A549 treated with CORT108297 at 1 μM for 4 hours (cell line): ENCODE results near the gene AGMAT. TPM values are rescaled to one million over a fixed set of nuclear protein-coding genes. Genes with fewer than 3 reads are reported as not detected.

Experiments used
- total RNA-seq: library from RNA; stranded (reverse); fragments of 200-300 nt; extraction: Qiagen RNA extraction; gene quantifications from 5 replicates; pipeline ENCODE4 v1.2.3, GENCODE V29; 2022

AGMAT gene, protein sequence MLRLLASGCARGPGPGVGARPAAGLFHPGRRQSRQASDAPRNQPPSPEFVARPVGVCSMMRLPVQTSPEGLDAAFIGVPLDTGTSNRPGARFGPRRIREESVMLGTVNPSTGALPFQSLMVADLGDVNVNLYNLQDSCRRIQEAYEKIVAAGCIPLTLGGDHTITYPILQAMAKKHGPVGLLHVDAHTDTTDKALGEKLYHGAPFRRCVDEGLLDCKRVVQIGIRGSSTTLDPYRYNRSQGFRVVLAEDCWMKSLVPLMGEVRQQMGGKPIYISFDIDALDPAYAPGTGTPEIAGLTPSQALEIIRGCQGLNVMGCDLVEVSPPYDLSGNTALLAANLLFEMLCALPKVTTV
- 5.4 to 9.3 TPM (median 7.3 TPM) in 5 replicates for total RNA-seq

DNA sequence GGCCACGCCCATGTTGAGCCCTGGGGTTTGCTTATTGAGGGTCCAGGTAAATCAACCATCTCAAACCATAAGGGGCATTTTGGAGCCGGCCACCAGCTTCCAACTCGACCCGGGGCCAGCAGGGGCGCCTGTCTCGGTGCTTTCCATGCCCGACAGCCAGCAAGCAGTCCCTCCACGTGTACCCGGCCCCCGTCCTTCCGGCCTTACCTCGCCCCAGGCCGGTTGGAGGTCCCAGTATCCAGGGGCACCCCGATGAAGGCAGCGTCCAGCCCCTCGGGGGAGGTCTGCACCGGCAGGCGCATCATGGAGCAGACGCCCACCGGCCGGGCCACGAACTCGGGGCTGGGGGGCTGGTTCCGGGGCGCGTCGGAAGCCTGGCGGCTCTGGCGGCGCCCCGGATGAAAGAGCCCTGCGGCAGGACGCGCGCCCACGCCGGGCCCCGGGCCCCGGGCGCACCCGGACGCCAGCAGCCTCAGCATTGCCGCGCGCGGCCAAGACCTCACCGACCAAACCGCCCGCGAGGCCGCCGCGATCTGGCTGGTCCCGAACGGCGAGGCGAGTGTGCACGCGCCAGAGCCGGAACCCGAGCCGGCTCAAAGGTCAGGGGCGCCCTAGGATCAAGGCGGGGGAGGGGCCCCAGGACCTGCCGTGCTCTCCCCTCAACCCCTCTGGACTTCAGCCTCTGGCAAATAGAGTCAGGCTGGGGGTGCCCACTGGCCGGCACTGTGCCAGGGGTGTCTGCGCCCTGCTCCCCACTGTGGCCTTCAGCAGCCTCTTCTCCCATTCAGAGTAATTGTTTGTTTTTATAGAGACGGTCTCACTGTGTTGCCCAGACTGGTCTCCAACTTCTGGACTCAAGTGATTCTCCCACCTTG lies at the start of gene AGMAT:
Gene AGMAT (minus strand): TSS at position 563 of the 875 bp plus-strand sequence. CDS start 84 bp downstream, at position 479.

DNA sequence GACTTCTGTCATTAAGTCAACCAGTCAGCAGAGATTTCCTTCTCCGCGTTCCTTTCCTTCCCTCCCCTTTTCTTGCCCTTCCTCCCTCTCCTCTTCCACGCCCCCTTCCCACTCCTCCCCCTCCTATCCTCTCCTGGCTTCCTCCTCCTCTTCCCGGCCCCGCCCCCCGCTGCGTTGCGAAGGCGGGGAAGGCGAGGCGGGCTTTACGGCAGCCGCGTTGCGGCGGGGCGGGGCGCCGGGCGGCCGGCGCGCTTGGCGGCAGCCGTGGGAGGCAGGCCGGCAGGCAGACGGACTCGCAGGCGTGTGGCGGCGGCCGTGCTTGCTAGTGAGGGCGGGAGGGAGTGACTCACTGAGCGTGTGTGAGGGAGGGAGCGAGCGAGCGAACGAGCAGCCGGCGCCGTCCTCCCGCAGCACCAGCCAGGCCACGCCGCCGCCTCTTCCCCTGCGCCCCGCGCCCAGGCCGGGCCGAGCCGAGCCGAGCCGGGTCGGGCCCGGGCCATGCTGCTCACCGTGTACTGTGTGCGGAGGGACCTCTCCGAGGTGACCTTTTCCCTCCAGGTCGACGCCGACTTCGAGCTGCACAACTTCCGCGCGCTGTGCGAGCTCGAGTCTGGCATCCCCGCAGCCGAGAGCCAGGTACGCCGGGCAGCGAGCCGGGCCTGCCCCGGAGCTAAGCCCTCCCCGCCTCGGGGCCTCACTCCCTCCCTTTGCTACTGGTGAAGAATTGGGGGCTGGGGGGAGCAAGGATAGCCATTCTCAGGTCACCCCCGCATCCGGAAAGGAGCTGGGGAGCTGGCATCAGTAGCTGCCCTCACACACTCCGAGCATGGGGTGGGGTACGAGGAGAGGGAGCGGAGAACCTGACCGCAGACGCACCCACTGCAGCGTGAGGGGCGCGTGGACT lies 32.6 kb upstream of the AGMAT start, which contains the start of gene DDI2:
Gene DDI2 (plus strand): TSS at position 286 of the 904 bp plus-strand sequence. CDS start 213 bp downstream, at position 499.

DNA sequence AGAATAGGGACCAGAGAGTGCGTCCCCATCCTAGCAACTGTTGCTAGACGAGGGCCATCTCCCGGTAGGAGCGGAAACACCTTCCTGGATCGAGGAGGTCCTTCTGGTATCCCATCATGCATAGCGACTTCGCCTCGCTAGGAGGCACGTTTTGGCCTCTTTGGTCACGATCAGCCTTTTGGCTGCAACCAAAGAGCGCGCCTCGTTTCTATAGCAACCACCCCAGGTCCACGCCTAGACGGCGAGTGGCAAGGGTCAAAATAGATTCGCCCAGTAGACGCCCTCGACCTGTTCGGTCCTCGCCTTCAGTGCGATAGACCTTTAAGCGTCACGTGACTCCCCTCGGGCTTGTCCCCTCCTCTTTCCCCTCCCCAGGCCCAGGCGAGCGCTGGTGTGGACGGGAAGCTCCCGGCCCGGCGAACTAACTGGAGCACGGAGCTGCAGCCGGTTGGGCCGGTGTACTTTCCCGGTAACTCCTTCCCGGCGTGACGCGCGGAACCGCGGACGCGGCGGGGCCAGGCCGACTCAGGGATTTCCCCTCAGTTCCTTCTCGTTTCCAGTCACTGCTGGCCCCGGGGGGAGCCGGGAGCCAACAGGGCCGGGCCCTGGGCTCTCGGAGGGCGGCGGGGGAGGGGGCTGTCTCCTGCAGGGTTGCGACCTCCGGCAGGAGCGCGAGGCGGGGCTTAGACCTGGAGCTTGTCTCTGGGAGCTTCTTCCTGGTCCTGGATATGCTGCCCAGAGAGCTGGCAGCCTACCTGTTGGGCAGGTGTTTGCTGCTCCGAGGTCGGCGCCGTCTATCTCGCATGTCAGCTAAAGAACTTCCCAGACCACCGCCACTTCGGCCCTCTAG lies 58.1 kb downstream of the AGMAT start, which contains the start of gene DNAJC16:
Gene DNAJC16 (plus strand): TSS at position 359 of the 850 bp plus-strand sequence. CDS start 2,258 bp downstream, outside the sequence.

DNA sequence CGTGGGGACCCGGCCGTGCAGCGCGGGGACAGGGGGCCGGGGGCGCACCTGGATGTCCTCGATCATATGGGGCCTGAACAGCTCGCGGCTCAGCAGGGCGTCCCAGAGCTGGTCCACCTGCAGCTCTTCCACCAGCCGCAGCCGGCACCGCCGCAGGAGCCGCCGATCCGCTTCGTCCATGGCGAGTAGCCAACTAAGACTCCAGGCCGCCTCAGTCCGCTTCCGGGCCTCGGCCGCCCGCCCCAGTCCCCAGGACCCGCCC lies 60.9 kb downstream of the AGMAT start, which contains the start of gene CASP9:
Gene CASP9 (minus strand): TSS at position 195 of the 262 bp plus-strand sequence. CDS start 15 bp downstream, at position 180.

Other genes with a start within 250 kb of the AGMAT start
- gene EFHD2, start 175.2 kb downstream of the AGMAT start, total RNA-seq = 164 to 259 TPM (median 242 TPM) in 5 replicates
- 1.2 to 2.0 TPM (median 1.3 TPM) in 5 replicates for gene CTRC, start 146.6 kb downstream of the AGMAT start, total RNA-seq
- 0.10 to 0.13 TPM in 2 of 5 replicates, not detected in the others for gene CELA2A, start 128.3 kb downstream of the AGMAT start, total RNA-seq
- 0.29 TPM in 1 of 5 replicates, not detected in the others for gene CELA2B, start 108.9 kb downstream of the AGMAT start, total RNA-seq
- 4.4 to 6.9 TPM (median 5.7 TPM) in 5 replicates for gene CASP9, start 60.8 kb downstream of the AGMAT start, total RNA-seq
- 4.1 to 5.7 TPM (median 4.4 TPM) in 5 replicates for gene DNAJC16, start 58.2 kb downstream of the AGMAT start, total RNA-seq
- gene DDI2, start 32.4 kb upstream of the AGMAT start, total RNA-seq = 8.0 to 9.9 TPM (median 8.8 TPM) in 5 replicates
- gene PLEKHM2, start 99.3 kb upstream of the AGMAT start, total RNA-seq = 21.3 to 30.8 TPM (median 28.2 TPM) in 5 replicates
- 0.15 to 0.35 TPM (median 0.31 TPM) in 5 replicates for gene SLC25A34, start 151.2 kb upstream of the AGMAT start, total RNA-seq
- not detected in 5 replicates for gene TMEM82, start 157.4 kb upstream of the AGMAT start, total RNA-seq
- gene FBLIM1, start 173.7 kb upstream of the AGMAT start, total RNA-seq = 19.7 to 33.3 TPM (median 27.3 TPM) in 5 replicates
- gene UQCRHL, start 222.6 kb upstream of the AGMAT start, total RNA-seq = 6.5 to 8.6 TPM (median 7.0 TPM) in 5 replicates